ENCODE data around the gene AKAP13. TPM values are rescaled to one million over a fixed set of nuclear protein-coding genes. Genes with fewer than 3 reads are reported as not detected.

The AKAP13 gene
- polyA plus RNA-seq, 3 donors = 47.9 to 99.7 (median 92.6) TPM

- Histone ChIP-seq H4K20me1 (ENCODE audit: insufficient read depth, low read length) (peaks cover 4% of the 10 kb centered on the region), H3K27ac (ENCODE audit: low read depth in 1 of 2, low read length in 2 of 2) (peak overlapping the region in 1 of 2 donors; percentile 37), H3K4me1 (ENCODE audit: control insufficient read depth in 1 of 2, insufficient read depth in 2 of 2, low read length in 2 of 2) (peaks cover 34 to 47% of the 10 kb centered on the region in 2 donors), H3K4me3 (replicated peaks in 1 of 3; ENCODE audit: low read depth in 2 of 3, low read length in 3 of 3) (no peak overlapping the region), H3K4me2 (replicated peaks; ENCODE audit: extremely low read depth, low read length, poor library complexity, severe bottlenecking) (no peak overlapping the region), H3K9ac (ENCODE audit: insufficient read depth, low read length, poor library complexity, severe bottlenecking) (no peak overlapping the region), H2AFZ (ENCODE audit: insufficient read depth, low read depth, low read length, poor library complexity, severe bottlenecking) (no peak overlapping the region), H3K27me3 (ENCODE audit: control insufficient read depth in 2 of 2, insufficient read depth in 2 of 2, low read length in 2 of 2) (no peaks in the 10 kb centered on the region), H3K79me2 (ENCODE audit: insufficient read depth, low read length) (peaks cover 73% of the 10 kb centered on the region), H3K36me3 (replicated peaks in 1 of 2; ENCODE audit: control insufficient read depth in 1 of 2, insufficient read depth in 2 of 2, low read length in 2 of 2) (no peaks in the 10 kb centered on the region), H3K9me3 (replicated peaks in 1 of 2; ENCODE audit: control insufficient read depth in 1 of 2, insufficient read depth in 1 of 2, low read length in 2 of 2) (no peaks in the 10 kb centered on the region)
- Mint-ChIP-seq H3K27me3 (ENCODE audit: low read depth in 3 of 3) (no peaks in the 10 kb centered on the region), H3K4me3 (no peak overlapping the region), H3K9me3 (peaks cover 0 to 3% (median 0%) of the 10 kb centered on the region in 7 donors), H3K4me1 (peaks cover 55% of the 10 kb centered on the region), H3K27ac (peak overlapping the region in 4 of 7 donors; percentile 9 to 60 (median 26)), H3K36me3 (no peaks in the 10 kb centered on the region)
- intact Hi-C loops (cut with micrococcal nuclease) = no loop called here
- no peak for TF ChIP-seq CTCF (IDR thresholded peaks at IDR 0.05)
- WGBS (ENCODE audit: insufficient coverage) = no CpG with 5 or more reads among the region's 4 CpGs
- DNase-seq = peak in 1 of 3 donors; percentile 14
Observed at GRCh38 chr15:85404176-85404917, 23.9 kb downstream of the AKAP13 start.

GRCh38 chr15:85404918-85405866 lies 24.8 kb downstream of the AKAP13 start:
- no peak for TF ChIP-seq CTCF (IDR thresholded peaks at IDR 0.05)
- Histone ChIP-seq H3K4me3 (replicated peaks in 1 of 3; ENCODE audit: low read depth in 2 of 3, low read length in 3 of 3) (no peak overlapping the region), H4K20me1 (ENCODE audit: insufficient read depth, low read length) (peaks cover 4% of the 10 kb centered on the region), H3K4me2 (replicated peaks; ENCODE audit: extremely low read depth, low read length, poor library complexity, severe bottlenecking) (no peak overlapping the region), H2AFZ (ENCODE audit: insufficient read depth, low read depth, low read length, poor library complexity, severe bottlenecking) (no peak overlapping the region), H3K27ac (ENCODE audit: low read depth in 1 of 2, low read length in 2 of 2) (no peak overlapping the region), H3K27me3 (ENCODE audit: control insufficient read depth in 2 of 2, insufficient read depth in 2 of 2, low read length in 2 of 2) (no peaks in the 10 kb centered on the region), H3K36me3 (replicated peaks in 1 of 2; ENCODE audit: control insufficient read depth in 1 of 2, insufficient read depth in 2 of 2, low read length in 2 of 2) (no peaks in the 10 kb centered on the region), H3K4me1 (ENCODE audit: control insufficient read depth in 1 of 2, insufficient read depth in 2 of 2, low read length in 2 of 2) (peaks cover 34 to 47% of the 10 kb centered on the region in 2 donors), H3K9ac (ENCODE audit: insufficient read depth, low read length, poor library complexity, severe bottlenecking) (no peak overlapping the region), H3K9me3 (replicated peaks in 1 of 2; ENCODE audit: control insufficient read depth in 1 of 2, insufficient read depth in 1 of 2, low read length in 2 of 2) (no peaks in the 10 kb centered on the region), H3K79me2 (ENCODE audit: insufficient read depth, low read length) (peaks cover 78% of the 10 kb centered on the region)
- Mint-ChIP-seq H3K36me3 (no peaks in the 10 kb centered on the region), H3K27ac (peak overlapping the region in 1 of 7 donors; percentile 60), H3K9me3 (no peaks in the 10 kb centered on the region), H3K27me3 (ENCODE audit: low read depth in 3 of 3) (no peaks in the 10 kb centered on the region), H3K4me3 (no peak overlapping the region), H3K4me1 (peaks cover 55% of the 10 kb centered on the region)
- intact Hi-C loops (cut with micrococcal nuclease) = no loop called here
- DNase-seq = no peak
- 50% methylated on average over 1 of the region's 7 CpGs for WGBS (ENCODE audit: insufficient coverage)
